Measurements from ENCODE around the gene SPATA24. TPM values are rescaled to one million over a fixed set of nuclear protein-coding genes. Genes with fewer than 3 reads are reported as not detected.
"Not testable (repeated sequence)": the region's sequence is repeated elsewhere in the genome, so short reads cannot be mapped to it uniquely, and the experiment has no call there.

The SPATA24 gene
- total RNA-seq, 4 donors from 2014 or later, result 1.3 to 2.2 (median 1.4) TPM; not detected in 1

DNA sequence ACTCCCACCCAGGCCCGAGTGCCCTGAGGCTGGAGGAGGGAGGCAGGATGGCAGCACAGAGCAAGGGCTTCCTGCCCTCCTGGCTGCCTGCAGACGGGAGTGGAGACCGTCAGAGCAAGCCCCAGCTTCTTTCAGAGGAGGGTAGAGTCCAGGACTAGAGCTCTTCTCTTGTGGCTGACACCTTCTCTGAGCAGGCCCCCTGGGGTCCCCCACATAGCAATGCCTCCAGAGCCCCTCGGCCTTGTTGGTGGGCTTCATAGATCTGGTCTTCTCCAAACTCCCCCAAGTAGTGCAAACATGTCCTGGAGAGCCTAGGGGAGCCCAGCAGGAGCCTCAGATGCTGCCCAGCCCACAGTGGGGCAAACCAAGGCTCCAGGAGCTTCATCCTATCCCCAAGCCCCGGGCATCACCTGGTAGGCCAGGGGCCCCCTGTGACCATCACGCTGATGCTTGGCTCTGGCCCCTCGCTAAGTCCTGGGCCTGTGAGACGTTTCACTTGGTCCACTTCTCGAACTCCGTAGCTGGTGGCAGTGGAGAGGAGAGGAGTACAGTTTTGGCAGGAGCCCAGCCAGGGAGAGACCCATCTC is 16.2 kb downstream of the SPATA24 start:
- H3K9me3 ChIP-seq, result no peaks in the 10 kb centered on the region
- H3K36me3 ChIP-seq, result no peaks in the 10 kb centered on the region
- DNase-seq (ENCODE audit: low spot score in 2 of 2), result peak in 1 of 2 donors; percentile 67
- TF ChIP-seq EP300 (IDR thresholded peaks at IDR 0.05) (no peak), POLR2A (IDR thresholded peaks at IDR 0.05) (no peak), POLR2AphosphoS5 (IDR thresholded peaks at IDR 0.05) (no peak), CTCF (IDR thresholded peaks at IDR 0.05) (no peak)
- no peak overlapping the region for H3K4me3 ChIP-seq
- no peak overlapping the region for H3K27ac ChIP-seq
- 67% methylated on average over 1 of the region's 10 CpGs for WGBS
- H3K4me1 ChIP-seq, result peaks cover 56% of the 10 kb centered on the region
- H3K27me3 ChIP-seq, result peaks cover 4% of the 10 kb centered on the region

- not testable (repeated sequence) for H3K27me3 ChIP-seq; H3K36me3 ChIP-seq; H3K27ac ChIP-seq; H3K9me3 ChIP-seq; DNase-seq (ENCODE audit: low spot score in 2 of 2); H3K4me3 ChIP-seq
- H3K4me1 ChIP-seq, result peaks cover 50% of the 10 kb centered on the region
- WGBS, result 93% methylated on average over 10 of the region's 10 CpGs
Observed at GRCh38 chr5:139386956-139387355, 16.9 kb downstream of the SPATA24 start.

GRCh38 chr5:139386050-139386438 is 17.8 kb downstream of the SPATA24 start:
- no peaks in the 10 kb centered on the region for H3K27me3 ChIP-seq
- 61% methylated on average over 5 of the region's 5 CpGs for WGBS
- TF ChIP-seq POLR2AphosphoS5 (IDR thresholded peaks at IDR 0.05) (no peak), POLR2A (IDR thresholded peaks at IDR 0.05) (no peak), CTCF (IDR thresholded peaks at IDR 0.05) (no peak), EP300 (IDR thresholded peaks at IDR 0.05) (no peak)
- no peak overlapping the region for H3K4me3 ChIP-seq
- no peaks in the 10 kb centered on the region for H3K9me3 ChIP-seq
- H3K4me1 ChIP-seq, result peaks cover 42% of the 10 kb centered on the region
- H3K27ac ChIP-seq, result peak overlapping the region; percentile 25
- no peak for DNase-seq (ENCODE audit: low spot score in 2 of 2)
- no peaks in the 10 kb centered on the region for H3K36me3 ChIP-seq

DNA sequence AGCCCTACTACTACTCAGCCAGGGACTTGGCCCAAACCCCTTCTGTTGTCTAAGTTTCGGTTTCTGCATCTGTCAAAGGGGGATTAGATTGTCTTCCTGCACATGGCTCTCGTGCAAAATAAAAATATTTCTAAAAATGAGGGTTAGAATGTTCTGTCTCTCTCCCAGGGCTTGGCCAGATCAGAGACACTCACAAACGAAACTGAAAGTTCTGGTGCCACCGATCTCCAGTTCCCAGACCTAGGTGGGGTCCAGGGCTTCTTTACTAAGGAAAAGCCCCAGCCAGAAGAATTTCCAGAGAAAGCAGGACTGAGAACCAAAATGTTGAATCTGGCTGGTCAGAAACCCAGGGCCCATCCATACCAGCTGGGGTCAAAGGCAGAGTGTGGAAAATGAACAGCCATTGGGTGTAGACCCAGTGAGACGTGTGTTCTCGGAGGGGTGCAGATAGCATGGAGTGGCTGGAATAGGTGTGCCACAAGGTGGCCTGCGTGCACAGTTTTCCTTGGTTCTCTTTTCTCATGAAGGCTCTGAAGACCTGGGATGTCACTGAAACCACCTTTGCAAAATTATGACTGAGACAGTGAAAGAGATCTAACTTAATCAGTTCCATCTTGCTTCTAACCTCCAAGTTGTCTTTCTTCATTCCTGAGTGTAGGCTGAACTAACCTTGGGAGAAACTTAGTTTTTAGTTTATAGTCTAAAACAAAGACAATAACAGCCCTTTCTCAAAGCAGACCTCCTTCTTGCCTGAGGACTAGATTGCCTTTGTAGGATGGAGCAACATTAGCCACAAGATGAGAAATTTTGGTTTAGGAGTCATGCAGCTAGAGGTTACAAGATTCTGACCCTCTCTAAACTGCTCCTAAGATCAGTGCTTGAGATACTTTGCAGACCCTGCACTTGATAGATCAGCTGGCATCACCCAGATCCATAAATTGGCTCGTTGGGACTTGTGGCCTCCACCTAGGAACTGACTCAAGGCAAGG is 18.5 kb downstream of the SPATA24 start:
- Histone ChIP-seq H3K4me3 (peak overlapping the region; percentile 31), H3K27ac (peak overlapping the region; percentile 70), H3K4me1 (peaks cover 42% of the 10 kb centered on the region), H3K27me3 (no peaks in the 10 kb centered on the region), H3K9me3 (no peaks in the 10 kb centered on the region), H3K36me3 (no peaks in the 10 kb centered on the region)
- WGBS, result 36% methylated on average over 8 of the region's 8 CpGs
- no peak for TF ChIP-seq POLR2AphosphoS5 (IDR thresholded peaks at IDR 0.05)
- no peak for DNase-seq (ENCODE audit: low spot score in 2 of 2)

DNA sequence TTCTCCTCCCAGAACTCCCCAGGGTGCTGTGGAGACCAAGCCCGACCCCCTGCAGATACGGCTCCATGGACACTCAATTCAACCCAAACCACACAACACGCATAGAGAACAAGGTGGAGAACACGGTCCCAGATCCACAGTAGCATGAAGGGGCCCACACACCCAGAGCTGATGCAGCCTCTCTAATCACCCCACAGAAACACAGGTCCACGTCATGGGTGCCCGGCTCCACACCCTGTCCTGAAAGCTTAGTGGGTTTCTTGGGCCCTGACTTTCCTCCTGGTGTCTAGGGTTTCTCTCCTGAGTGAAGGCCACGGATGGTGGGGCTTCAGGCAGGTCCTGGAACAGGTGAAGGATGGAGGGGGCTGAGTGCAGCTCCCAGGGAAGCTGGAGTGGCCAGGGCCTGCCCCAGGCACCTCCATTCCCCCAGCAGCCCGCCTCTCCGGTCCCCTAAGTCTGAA is 19.3 kb downstream of the SPATA24 start:
- no peak for TF ChIP-seq POLR2AphosphoS5 (IDR thresholded peaks at IDR 0.05)
- TF ChIP-seq POLR2A (IDR thresholded peaks at IDR 0.05), result no peak
- no peak for TF ChIP-seq EP300 (IDR thresholded peaks at IDR 0.05)
- no peak for TF ChIP-seq CTCF (IDR thresholded peaks at IDR 0.05)
- peaks cover 42% of the 10 kb centered on the region for H3K4me1 ChIP-seq
- H3K4me3 ChIP-seq, result peak overlapping the region; percentile 31
- WGBS, result 43% methylated on average over 8 of the region's 9 CpGs
- no peak for DNase-seq (ENCODE audit: low spot score in 2 of 2)
- H3K27me3 ChIP-seq, result no peaks in the 10 kb centered on the region
- H3K9me3 ChIP-seq, result no peaks in the 10 kb centered on the region
- H3K36me3 ChIP-seq, result no peaks in the 10 kb centered on the region
- H3K27ac ChIP-seq, result peak overlapping the region; percentile 70

GRCh38 chr5:139383993-139384590 is 19.8 kb downstream of the SPATA24 start:
- H3K36me3 ChIP-seq, result no peaks in the 10 kb centered on the region
- no peaks in the 10 kb centered on the region for H3K27me3 ChIP-seq
- peak in 1 of 2 donors; percentile 76 for DNase-seq (ENCODE audit: low spot score in 2 of 2)
- WGBS, result 61% methylated on average over 7 of the region's 7 CpGs
- TF ChIP-seq POLR2A (IDR thresholded peaks at IDR 0.05), result no peak
- no peak for TF ChIP-seq EP300 (IDR thresholded peaks at IDR 0.05)
- TF ChIP-seq CTCF (IDR thresholded peaks at IDR 0.05), result no peak
- TF ChIP-seq POLR2AphosphoS5 (IDR thresholded peaks at IDR 0.05), result no peak
- H3K4me1 ChIP-seq, result peaks cover 43% of the 10 kb centered on the region
- H3K27ac ChIP-seq, result peak overlapping the region; percentile 70
- H3K9me3 ChIP-seq, result no peaks in the 10 kb centered on the region
- no peak overlapping the region for H3K4me3 ChIP-seq
